HG02884 (cell line): Measurements from ENCODE around the gene ZNF215.
A peak's percentile ranks its signal among the peaks of the same experiment; 100 is the strongest.
"Not testable (repeated sequence)": the region's sequence is repeated elsewhere in the genome, so short reads cannot be mapped to it uniquely, and the experiment has no call there.

Source experiments
- ATAC-seq: cut with Tn5 transposase; IDR thresholded peaks from one replicate; pipeline ENCODE4 v1.9.1; 2021; ENCODE audit warnings: mild to moderate bottlenecking, moderate library complexity; ENCODE audit not compliant: unreplicated experiment

Gene ZNF215

DNA sequence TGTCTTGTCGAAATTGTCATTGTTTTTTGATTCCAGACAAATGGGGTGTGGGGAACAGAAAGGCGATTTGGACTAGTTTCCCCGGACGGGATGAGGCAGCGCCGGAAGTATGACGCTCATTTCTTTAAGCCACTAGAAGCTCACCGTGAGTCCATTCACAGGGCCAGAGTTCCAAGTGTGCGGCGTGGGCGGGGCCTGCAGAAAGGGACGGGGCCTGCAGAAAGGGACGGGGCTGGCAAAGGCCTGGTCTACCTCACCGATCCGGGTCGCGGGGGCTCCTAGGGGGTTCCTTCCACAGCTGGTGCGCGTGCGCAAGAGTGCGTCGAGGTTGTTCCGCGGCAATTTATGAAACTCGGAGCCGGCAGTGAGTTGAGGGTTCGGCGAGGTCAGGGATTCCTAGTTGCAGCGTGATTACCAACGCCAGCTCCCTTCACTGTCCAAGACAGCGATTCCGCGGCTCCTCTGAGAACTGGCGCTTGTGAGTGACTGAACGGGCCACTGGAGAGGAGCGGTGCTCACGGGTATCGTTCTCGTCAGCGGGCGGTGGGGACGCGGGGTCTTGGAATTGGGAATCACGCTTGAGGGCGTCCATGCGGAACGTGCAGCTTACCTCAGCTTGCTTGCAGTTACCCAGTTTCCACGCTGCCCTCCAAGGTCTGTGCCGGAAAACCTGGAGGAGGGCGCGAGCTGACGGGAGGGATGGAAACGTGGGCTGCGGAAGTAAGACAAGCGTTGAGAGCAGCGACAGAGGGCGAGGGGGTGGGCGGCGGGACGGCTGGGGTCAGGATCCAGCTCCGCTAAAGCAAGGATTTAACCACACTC is at the start of gene ZNF215:
Gene ZNF215 (plus strand): TSS at position 219 of the 822 bp plus-strand sequence. CDS start 5,847 bp downstream, outside the sequence.
- peak; percentile 65 for ATAC-seq

DNA sequence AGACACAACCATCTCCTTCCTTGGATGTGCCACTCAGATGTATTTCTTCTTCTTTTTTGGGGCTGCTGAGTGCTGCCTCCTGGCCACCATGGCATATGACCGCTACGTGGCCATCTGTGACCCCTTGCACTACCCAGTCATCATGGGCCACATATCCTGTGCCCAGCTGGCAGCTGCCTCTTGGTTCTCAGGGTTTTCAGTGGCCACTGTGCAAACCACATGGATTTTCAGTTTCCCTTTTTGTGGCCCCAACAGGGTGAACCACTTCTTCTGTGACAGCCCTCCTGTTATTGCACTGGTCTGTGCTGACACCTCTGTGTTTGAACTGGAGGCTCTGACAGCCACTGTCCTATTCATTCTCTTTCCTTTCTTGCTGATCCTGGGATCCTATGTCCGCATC is 49.3 kb upstream of the ZNF215 start:
- no peak for ATAC-seq

DNA sequence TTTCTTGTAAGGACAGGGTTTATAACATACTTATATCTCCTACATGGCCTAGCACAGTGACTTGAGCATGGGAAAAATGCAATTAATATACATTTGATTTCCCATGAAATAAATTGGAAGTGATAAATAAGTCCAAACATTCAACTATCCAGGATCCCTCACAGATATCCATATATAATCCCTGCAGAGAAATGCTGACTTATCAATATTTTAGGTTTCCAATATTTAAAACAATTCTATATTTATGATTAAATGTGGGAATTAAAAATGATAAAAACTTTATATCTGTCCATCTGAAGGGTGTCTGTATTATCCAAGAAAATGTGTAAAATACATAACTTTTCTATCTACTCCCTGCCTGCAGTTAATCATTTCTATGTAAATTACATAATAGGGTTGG is 43.5 kb upstream of the ZNF215 start:
- ATAC-seq: no peak

DNA sequence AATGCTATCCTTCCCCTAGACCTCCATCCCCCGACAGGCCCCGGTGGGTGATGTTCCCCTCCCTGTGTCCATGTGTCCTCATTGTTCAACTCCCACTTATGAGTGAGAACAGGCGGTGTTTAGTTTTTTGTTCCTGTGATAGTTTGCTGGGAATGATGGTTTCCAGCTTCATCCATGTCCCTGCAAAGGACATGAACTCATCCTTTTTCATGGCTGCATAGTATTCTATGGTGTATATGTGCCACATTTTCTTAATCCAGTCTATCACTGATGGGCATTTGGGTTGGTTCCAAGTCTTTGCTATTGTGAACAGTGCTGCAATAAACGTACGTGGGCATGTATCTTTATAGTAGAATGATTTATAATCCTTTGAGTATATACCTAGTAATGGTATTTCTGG is 38.5 kb upstream of the ZNF215 start:
- ATAC-seq: not testable (repeated sequence)

GRCh38 chr11:6888830-6889229 is 37.4 kb upstream of the ZNF215 start:
- no peak for ATAC-seq

GRCh38 chr11:6889835-6890234 is 36.4 kb upstream of the ZNF215 start:
- peak; percentile 60 for ATAC-seq

DNA sequence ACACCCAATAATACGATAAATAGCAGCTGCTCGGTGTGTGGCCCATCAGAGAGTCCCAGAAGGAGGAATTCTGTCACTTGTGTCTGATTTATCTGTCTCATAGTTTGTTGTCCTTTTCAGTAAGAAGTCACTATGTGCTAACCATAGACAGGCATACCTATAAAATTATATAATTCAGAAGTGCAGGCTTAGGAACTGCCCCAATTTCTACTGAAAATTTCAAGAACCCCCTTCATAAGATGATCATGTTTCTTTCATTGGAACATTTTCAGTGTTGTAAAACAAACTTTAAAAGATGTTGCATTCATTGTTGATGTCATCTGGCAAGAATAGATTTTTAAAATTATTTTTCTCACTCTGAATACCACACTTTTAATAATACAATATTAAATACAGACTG is 33.8 kb upstream of the ZNF215 start, which contains the start of gene OR2D2:
Gene OR2D2 (minus strand): TSS at position 101 of the 400 bp plus-strand sequence. CDS start 0 bp downstream, at position 101.
- ATAC-seq: no peak

DNA sequence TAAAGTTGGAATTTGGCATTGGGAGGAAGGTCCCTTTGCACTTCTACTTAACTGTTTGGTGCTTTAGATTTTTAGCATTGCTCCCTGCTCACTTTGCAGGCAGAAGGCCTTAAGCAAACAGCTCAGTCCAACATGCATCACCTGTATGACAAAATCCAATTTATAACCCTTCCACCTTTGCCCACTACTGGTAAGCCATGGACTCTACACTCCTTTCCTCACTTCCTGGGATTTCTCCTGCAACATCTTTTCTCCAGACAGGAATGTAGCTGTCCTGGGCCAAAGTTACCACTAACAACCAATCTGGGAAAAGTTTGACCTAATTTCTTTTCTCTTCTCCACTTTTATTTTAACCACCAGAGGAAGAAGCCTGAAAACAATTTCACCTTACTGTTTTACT is 32.1 kb upstream of the ZNF215 start:
- ATAC-seq: no peak

- peak; percentile 98 for ATAC-seq
Measured at GRCh38 chr11:6895010-6895409, 31.2 kb upstream of the ZNF215 start.

- ATAC-seq: no peak
Measured at GRCh38 chr11:6898911-6899310, 27.3 kb upstream of the ZNF215 start.

DNA sequence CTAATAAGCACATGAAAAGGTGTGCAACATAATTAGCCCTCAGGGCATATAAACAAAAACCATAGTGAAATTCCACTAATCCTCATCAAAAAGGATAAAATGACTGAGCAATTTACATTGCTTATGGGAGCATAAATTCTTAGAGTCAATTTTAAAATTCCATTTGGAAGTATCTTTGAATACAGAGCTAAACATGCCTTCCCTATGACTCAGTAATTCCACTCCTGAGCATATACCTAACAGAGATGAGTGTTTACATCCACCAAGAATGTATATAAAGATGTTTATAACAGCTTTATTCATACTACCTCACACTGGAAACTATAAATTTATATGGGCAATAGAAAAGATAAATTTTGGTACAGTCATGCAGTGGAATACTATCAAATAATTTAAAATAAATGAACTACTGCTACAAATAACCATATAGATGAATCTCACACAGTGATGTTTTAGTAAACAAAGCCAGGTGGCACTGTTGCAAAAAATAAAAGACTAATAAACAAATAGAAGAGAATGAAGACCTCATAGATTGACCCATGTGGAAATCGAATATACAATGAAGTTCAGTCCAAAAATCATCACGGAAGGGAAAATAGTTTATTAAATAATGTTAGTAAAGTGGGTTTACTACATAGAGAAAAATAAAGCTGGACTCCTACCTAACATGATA is 25.8 kb upstream of the ZNF215 start:
- ATAC-seq: no peak

GRCh38 chr11:6904804-6905203 is 21.4 kb upstream of the ZNF215 start:
- not testable (repeated sequence) for ATAC-seq

DNA sequence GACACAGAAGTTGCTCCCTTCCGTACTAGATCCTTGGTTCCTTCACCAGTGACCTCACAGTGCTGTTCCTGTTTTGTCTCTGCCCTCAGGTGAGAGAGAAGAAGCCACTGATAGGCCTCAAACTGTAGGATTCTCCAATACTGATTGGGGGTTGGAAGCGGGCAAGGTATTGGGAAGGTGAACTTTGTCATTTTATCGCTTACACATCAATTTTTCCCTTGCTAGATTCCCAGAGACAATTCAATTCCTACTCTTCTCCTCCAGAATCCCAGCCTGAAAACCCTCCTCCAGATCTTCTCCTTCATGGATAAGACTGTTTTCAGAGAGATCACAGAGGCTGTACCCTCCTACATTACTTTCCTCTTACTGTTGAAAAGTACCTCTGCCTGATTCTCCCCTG is 14.8 kb upstream of the ZNF215 start:
- ATAC-seq: no peak

DNA sequence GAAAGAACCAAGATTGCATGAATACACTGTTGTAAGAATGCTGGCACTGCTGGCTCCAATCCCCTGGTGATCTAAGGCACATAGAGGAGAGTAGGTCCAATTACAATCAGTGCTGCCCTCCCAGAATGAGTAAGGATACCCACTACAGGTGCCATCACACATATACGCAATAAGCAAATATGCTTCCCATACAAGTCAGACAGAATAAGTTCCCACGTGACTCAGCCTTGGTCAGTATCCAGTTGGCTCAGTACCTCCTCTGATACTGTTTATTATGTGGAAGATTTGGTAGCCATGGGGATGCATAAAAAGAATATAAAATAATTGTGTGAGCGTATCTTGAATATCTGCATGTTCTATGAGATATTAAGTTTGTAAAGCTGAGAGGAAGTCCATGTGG is 14.3 kb upstream of the ZNF215 start:
- no peak for ATAC-seq

GRCh38 chr11:6919698-6920097 is 6.5 kb upstream of the ZNF215 start:
- no peak for ATAC-seq

- no peak for ATAC-seq
Measured at GRCh38 chr11:6920702-6921101, 5.5 kb upstream of the ZNF215 start, which contains the start of gene OR2D3. TSS of gene OR2D3 (plus strand) at chr11:6921002. CDS start at chr11:6921002, 0 bp downstream.

- no peak for ATAC-seq
Measured at GRCh38 chr11:6925007-6925577, 1.1 kb upstream of the ZNF215 start.

- ATAC-seq: peak; percentile 3
Measured at GRCh38 chr11:6925636-6926207, 504 bp upstream of the ZNF215 start.

GRCh38 chr11:6927030-6927617 is 898 bp downstream of the ZNF215 start:
- ATAC-seq: peak; percentile 56

DNA sequence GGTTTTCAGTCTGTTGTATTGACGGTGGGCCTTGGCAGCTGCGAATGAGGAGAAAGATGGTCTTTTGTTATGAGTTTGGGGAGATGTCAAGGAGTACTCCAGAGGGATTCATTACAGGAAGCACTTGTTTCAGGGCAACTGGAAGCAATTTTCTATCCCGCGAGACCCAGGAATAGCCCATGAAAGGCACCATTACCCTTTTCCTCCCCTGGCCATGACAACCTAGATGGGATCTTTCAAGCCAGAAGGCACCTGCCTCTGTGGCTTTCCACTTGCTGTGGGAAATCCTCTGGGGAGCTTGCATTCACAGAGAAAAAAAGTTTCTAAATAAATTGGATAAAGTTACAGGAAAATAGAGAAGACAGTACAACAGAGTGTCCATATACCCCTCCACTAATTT is 2.7 kb downstream of the ZNF215 start:
- ATAC-seq: no peak

GRCh38 chr11:6931146-6931713 is 5.0 kb downstream of the ZNF215 start:
- ATAC-seq: no peak
